Muscle of arm (tissue), 12 donors: ENCODE measurements around the gene DIPK1A. TPM values are rescaled to one million over a fixed set of nuclear protein-coding genes. Genes with fewer than 3 reads are reported as not detected.
A peak's percentile ranks its signal among the peaks of the same experiment; 100 is the strongest.
"Not testable (repeated sequence)": the region's sequence is repeated elsewhere in the genome, so short reads cannot be mapped to it uniquely, and the experiment has no call there.

ENCODE experiments used
- DNase-seq: peaks from one replicate; pipeline ENCODE4 v3.0.0-alpha.2; 2013
- polyA plus RNA-seq, 12 donors: library from polyadenylated mRNA; unstranded; fragments of 120-200 nt; gene quantifications; one replicate each; pipeline ENCODE4 v1.2.1, GENCODE V29; 2013; ENCODE audit not compliant: insufficient read length in 12 of 12

Gene DIPK1A
- polyA plus RNA-seq, 12 donors, result 7.8 to 17.3 (median 13.3) TPM; not detected in 1

DNA sequence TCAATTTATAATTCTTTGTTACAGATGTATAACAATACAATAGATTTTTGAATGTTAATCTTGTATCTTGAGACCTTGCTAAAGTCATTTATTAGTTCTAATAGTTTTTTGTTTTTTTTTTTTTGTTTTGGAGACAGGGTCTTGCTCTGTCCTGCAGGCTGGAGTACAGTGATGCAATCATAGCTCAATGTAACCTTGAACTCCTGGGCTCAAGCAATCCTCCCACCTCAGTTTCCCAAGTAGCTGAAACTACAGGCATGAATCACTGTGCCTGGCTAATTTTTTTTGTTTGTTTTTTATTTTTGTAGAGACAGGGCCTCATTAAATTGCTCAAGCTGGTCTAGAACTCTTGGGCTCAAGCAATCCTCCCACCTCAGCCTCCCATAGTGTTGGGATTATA lies 26.2 kb upstream of the DIPK1A start:
- no peak for DNase-seq

DNA sequence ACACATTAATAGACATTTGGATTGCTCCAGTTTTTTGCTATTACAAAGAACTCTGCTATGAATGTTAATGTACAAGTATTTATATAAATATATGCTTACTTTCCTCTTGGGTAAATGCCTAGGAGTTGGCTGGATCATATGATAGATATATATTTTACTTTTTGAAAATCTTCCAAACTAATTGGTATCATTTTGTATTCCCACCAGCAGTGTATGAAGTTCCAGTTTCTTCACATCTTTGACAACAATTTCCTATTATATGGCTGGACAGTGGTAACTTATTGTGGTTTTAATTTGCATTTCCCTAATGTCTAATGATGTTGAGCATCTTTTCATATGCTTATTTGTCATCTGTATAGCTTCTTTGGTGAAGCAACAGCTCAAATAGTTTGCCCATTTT lies 23.8 kb upstream of the DIPK1A start:
- no peak for DNase-seq

DNA sequence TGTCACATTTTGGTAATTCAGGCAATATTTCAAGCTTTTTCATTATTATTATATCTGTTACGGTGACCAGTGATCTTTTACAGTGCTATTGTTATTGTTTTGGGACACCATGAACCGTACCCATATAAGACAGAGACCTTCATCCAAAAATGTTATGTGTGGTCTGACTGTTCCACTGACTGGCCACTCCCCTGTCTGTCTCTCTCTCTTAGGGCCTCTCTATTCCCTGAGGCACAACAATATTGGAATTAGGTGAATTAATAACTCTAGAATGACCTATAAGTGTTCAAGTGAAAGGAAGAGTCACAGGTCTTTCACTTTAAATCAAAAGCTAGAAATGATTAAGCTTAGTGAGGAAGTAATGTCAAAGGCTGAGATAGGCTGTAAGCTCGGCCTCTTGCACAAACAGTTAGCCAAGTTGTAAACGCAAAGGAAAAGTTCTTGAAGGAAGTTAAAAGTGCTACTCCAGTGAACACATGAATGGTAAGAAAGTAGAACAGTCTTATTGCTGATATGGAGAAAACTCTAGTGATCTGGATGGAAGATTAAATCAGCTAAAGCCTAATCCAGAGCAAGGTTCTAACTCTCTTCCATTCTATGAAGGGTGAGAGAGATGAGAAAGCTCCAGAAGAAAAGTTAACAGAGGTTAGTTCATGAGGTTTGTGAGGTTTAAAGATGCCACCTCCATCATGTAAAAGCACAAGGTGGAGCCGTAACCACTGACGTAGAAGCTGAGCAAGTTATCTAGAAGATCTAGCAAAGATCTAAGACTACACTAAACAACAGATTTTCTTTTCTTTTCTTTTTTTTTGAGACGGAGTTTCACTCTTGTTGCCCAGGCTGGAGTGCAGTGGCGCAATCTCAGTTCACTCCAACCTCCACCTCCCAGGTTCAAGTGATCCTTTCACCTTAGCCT lies 19.7 kb upstream of the DIPK1A start:
- DNase-seq, result no peak

DNA sequence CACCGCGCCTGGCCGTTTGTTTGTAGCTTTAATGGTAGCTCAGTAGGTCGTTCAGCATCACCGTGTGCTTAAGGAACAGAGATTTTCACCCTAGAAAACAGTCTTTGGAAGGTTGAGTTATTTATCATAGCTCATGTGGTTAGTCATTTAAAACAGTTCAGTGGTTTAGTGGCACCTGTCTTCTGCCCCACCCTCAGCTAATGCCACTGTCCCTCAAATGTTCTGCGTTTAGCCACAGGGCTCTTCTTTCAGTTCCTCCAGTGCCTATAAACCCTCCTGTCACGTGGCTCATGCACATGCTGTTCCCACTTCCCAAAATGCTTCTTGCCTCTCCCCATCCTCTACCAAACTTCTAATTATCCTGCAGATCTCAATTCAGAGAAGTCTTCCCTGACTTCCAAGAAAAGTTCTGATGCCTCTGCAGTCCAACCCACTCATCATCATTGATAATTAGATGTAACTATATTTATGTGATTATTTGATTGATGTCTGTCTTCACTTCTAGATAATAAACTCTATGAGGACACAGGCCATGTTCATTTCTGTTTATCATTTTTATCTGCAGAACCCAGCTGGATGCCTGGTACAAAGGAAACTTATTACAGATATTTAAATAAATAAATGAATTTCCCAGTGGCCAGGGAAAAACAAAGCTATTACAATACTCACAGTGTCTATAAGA lies 14.4 kb upstream of the DIPK1A start:
- no peak for DNase-seq

- not testable (repeated sequence) for DNase-seq
These were observed 12.8 kb upstream of the DIPK1A start for GRCh38 chr1:92974112-92974511.

DNA sequence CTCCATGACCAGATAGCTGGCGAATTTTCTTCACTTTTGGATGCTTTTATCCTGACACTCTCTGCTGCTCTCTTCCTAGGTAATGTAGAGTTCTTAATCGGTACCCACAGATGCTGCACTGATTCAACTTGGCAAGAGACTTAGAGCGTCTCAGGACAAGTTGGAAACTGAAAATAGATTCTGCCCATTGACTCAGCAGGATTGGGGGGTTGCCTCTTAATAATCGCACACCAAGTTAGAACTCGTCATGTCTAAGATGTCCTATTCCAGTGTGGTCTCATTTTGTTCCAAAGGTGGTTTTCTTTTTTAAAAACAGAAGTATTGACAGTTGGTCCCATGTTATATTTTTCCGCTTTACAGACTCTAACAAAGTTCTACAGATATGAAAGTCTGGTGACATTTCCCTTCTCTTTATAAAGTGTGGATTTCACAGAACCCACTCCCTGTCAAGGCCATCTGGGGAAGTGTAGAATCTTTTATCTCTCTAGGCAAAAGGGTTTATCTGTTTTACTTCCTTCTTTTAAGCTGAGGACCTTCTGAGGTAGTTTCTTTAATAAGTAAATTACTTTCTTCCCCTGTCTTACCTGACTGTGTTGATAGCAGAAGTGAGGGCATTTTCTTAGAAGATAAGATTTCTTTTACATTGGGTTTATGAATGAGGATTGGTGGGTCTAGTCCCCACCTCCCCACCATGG lies 12.1 kb upstream of the DIPK1A start:
- DNase-seq, result no peak

- no peak for DNase-seq
These were observed 11.3 kb upstream of the DIPK1A start for GRCh38 chr1:92972409-92973129.

- not testable (repeated sequence) for DNase-seq
These were observed 10.7 kb upstream of the DIPK1A start for GRCh38 chr1:92971932-92972331.

DNA sequence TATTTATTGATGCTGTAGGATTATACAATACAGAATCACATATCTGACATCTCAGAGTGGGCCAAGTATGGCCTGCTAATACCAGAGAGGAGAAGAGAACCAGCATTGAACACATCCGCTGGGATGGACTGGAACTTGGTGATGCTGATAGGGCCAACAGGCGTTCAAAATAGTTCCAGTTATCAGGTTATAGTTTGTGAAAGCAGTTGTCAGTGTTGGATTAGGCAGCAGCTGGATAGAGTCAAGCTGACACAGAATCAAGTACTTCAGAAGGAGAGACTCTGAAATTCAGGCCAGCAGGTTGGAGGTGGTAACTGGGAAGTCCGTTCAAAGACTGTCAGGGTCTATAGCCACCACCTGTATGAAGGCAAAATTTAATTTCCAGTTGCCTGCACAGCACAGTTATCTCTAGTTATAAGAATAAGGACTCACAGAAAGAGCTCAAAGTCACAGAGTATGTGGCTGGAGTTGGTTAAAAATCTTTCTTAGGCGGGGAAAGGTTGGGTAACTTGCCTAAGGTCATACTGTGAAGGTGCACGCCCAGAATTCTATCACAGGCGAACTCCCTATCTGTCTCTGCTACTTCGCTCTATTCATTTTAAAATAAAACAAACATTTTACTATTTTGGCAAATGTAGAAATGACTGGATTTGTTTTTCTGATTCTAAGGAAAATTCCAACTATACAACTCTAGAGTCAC lies 9.9 kb upstream of the DIPK1A start:
- DNase-seq, result no peak

DNA sequence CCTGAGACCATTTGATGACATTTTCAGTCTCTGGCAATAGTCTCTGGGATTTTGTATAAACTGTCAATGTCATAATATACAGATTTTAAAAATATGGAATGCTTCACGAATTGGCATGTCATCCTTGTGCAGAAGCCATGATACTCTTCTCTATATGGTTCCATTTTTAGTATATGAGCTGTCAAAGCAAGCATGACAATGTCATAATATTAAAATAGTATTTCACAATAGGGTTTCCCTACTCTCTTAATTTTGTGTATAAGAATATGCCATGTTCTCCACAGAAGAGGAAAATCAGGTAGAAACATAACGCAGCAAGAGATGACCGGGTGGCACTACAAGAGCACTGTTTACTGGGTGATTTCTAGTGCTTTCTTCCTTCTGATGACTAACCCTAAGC lies 8.3 kb upstream of the DIPK1A start:
- DNase-seq, result no peak

DNA sequence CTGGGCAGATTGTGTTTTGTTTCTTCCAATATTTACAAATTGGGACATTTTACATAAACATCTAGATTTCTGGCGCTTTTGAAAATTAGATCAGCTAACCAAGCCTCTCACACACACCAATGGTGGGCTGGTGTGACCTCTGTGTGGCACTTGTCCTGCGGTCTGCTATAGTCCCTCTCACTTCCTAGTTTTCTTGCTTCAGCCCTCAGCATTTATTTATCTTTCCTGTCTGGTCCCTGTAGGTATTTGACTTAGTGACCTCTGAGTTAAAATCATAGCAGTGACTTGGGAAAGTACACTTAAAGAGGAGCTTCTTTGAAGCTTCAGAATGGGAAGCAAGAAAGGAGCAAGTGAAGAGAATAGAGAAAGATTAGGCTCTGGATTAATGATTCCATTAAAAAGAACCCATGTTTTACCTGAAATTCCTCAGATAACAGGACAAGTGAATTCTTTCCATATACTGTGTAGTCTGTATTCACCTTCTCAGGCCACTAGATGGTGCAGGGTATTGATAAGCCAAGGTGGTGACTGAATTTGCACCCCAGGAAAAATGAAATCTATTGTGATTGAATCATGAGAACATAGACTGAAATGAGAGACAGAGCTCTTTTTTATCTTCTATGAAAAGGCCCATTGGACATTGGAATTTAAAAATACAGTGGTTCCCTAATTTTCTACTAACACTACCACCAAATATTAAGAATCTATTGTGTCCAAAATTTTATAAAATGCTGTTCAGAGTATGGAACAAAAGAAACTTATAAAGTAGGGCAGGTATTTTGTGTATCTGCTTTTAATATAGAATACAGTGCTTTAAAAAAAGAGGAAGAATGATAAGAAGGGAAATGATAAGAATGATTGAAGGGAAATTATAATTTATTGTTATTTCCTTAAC lies 7.1 kb upstream of the DIPK1A start:
- DNase-seq, result no peak

- DNase-seq, result no peak
These were observed 3.7 kb upstream of the DIPK1A start for GRCh38 chr1:92964998-92965397.

DNA sequence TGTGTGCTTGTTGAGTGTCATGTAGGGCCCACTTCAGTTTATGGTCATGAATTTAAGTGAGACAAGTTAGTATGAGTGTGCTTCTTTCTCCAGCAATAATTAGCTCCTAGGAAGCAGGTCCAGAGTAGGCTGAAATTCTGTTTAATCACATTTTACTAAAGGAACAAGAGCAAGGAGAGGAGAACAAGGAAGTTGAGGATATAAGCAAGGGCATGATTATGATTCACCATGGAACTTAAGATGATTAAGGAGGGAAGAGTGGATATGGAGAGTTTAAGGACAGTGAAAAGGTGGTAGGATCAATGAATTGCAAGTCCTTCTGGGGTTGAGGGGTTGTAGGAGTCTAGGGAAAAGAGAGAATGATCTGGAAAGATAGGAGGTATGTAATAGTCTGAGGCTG lies 3.1 kb upstream of the DIPK1A start:
- DNase-seq, result no peak

DNA sequence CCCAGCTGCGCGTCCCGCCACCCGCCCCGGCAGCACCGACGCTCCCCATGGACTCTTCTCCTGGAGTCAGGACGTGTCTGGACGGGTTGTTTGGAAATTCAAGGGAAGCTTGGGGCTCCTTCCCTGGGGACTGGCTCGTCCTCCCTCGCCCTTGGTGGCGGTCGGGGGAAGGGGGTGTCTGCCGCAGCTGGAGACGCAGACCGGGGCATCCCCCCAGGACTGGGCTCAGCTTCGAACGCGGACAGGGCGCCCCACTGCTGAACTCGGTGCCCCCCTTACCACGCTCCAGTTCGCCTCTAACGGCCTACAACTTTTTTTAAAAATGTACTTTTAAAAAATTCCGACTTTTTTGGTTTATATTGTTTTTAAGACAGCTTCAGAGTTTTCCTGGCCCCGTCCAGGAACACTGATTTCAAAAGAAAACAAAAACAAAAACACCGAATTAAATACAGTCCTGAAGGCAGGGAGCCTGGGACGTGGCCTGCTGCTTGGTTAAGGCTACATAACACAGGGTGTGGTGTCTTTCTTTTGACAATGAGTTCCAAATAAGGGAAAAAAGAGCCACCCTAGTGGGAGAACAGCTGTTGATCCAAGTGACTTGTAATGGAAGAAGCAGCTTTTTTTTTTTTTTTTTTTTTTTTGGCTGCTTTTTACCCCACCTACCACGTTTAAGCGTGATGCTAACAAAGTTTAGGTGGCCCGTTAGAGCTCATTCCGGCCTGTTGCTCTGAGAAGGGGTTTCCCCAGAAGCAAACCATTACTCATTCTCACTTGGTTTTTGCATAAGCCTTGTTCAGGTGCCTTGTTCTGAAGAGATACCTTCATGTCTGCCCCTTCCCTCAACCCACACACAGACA lies 862 bp upstream of the DIPK1A start:
- peak; percentile 72 for DNase-seq

DNA sequence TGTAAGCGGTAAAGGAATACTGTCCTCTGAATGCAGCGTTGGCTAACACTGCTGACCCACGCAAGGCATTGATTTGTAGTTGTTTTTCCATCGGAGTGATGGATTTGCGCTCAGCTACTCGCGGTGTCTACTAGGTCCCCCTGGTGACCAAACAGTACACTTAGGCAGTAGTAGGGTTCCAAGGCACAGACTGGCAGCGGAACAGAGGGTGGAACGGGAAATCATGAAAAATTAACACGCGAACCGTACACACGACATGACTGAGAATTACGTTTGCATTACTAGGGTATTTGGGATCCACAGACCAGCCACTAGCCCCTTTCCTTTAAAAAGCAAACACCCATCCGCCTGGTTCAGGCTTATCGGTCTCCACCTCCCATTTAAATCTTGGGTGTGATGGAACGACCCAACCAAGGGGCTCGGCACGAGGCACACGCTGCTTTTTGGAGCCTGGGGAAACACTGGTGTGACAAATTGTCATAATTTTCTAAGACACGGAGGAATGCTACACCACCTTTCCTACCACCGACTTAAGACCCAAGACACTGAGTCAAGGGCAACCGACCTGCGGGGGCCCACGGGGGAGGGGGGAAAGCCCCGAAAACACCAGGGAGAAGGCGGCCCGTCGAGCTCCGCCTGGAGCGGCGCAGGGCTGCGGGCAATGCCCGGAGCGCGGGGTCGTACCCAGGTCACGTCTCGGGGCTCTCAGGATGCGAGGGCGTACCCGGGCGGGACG lies 699 bp downstream of the DIPK1A start:
- DNase-seq, result peak; percentile 78

GRCh38 chr1:92958203-92958970 lies 2.9 kb downstream of the DIPK1A start:
- no peak for DNase-seq

- no peak for DNase-seq
These were observed 4.1 kb downstream of the DIPK1A start for GRCh38 chr1:92957030-92957734.
